NB4 (cell line): ENCODE measurements around the gene CDH4.

Source experiments
- DNase-seq: peaks from one replicate; pipeline ENCODE4 v3.0.0; 2010; ENCODE audit warnings: low read depth
- H3K4me3 ChIP-seq: one replicate; pipeline ENCODE4 v1.5.1; 2011; ENCODE audit warnings: mild to moderate bottlenecking, low read depth, low read length, moderate library complexity
- MYC ChIP-seq: IDR thresholded peaks from 2 replicates; pipeline ENCODE4 v1.6.1; 2011; ENCODE audit warnings: low read depth, low read length
- POLR2A ChIP-seq: IDR thresholded peaks from 2 replicates; pipeline ENCODE4 v1.6.1; 2011; ENCODE audit warnings: mild to moderate bottlenecking; ENCODE audit not compliant: insufficient read length; ENCODE audit errors: extremely low read depth
- TF ChIP-seq, protein P1 (sequence below): IDR thresholded peaks from one replicate; pipeline ENCODE4 v1.5.1; 2012; ENCODE audit warnings: low read depth, low read length
- TF ChIP-seq, protein P2 (sequence below): IDR thresholded peaks from 2 replicates; pipeline ENCODE4 v1.6.1; 2011; ENCODE audit warnings: low read depth, low read length

Gene CDH4

DNA sequence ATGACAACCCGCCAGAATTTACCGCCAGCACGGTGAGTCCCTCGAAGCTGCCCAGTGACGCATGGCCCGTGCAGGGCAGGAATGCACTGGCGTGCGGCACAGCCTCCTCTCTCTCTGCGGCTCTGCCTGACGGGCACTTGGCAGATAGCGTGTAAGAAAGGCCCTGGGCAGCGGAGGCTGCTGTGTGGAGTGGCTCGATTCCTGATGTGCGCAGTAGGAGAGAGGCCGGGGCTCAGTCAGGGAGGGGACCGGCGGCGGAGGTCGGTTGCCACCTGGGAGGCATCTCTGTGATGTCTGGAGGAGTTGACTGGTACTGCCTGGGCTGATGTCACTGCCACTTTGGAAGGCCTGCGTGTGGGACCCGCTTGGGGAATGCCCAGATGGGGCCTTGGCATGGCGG is 643.0 kb downstream of the CDH4 start:
- no peak overlapping the region for H3K4me3 ChIP-seq
- DNase-seq = no peak
- TF ChIP-seq POLR2A (no peak), MYC (no peak)
- TF ChIP-seq, protein P1, sequence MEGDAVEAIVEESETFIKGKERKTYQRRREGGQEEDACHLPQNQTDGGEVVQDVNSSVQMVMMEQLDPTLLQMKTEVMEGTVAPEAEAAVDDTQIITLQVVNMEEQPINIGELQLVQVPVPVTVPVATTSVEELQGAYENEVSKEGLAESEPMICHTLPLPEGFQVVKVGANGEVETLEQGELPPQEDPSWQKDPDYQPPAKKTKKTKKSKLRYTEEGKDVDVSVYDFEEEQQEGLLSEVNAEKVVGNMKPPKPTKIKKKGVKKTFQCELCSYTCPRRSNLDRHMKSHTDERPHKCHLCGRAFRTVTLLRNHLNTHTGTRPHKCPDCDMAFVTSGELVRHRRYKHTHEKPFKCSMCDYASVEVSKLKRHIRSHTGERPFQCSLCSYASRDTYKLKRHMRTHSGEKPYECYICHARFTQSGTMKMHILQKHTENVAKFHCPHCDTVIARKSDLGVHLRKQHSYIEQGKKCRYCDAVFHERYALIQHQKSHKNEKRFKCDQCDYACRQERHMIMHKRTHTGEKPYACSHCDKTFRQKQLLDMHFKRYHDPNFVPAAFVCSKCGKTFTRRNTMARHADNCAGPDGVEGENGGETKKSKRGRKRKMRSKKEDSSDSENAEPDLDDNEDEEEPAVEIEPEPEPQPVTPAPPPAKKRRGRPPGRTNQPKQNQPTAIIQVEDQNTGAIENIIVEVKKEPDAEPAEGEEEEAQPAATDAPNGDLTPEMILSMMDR = no peak
- TF ChIP-seq, protein P2, sequence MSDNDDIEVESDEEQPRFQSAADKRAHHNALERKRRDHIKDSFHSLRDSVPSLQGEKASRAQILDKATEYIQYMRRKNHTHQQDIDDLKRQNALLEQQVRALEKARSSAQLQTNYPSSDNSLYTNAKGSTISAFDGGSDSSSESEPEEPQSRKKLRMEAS = no peak

DNA sequence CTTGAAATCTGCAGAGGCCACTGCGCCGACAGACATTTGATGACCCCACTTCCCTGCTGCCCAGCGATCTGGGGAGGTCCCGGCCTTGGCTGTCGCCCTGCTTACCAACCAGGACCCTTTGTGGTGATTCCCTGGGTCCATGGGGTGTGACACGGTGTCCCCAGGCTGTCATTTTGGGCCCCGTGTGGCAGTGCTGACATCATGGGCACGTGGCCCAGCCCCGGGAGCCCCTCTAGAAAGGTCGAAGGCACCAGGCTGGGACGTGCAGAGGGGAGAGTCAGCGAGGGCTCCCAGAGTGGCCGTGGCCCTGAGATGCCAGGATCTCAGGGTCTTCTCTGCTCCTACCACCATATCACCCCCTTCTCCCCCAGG is 643.6 kb downstream of the CDH4 start:
- TF ChIP-seq, protein P2 = no peak
- no peak for TF ChIP-seq POLR2A
- TF ChIP-seq, protein P1 = no peak
- DNase-seq = no peak
- H3K4me3 ChIP-seq = no peak overlapping the region

DNA sequence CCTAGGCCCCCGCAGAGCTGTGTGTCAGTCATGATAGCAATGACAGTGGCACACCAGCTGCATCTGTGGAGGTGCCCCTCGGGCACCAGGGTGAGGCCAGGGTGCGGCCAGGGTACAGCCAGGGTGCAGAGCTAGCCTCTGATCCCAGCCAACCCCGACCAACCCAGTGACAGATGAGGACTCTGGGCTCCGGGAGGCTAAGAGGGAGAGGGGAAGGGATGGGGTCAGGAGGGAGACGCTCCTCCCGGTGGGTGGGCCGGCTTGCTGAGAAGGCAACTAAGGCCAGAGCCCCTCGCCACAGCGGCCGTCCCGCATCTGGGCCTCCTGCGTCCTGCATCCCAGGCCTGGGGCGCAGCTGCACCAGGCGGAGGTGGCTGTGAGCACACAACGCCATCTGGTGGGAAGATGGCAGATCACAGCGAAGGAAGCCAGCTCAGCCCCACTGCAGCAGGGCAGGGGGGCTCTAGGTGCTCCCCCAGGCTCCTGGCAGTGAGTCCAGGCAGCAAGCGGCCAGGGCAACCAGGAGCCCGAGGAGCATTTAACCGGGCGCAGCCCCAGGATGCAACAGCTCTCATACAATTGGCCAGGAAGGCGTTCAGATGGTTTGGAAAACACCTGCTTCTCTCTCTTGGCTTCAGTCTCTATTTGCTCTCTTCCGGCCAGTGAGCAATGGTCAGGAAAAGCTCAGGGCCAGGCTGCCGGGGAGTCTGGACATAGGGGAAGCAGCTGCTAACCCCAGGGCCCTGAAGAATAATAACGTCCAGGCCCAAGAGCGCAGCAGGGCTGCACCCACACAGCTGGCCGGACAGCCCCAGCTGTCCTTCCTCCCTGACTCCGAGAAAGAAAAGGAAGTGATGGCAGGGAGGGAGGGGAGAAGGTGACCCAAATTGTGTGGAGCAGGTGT is 644.2 kb downstream of the CDH4 start:
- no peak for TF ChIP-seq POLR2A
- TF ChIP-seq, protein P1 = peak; percentile 86

DNA sequence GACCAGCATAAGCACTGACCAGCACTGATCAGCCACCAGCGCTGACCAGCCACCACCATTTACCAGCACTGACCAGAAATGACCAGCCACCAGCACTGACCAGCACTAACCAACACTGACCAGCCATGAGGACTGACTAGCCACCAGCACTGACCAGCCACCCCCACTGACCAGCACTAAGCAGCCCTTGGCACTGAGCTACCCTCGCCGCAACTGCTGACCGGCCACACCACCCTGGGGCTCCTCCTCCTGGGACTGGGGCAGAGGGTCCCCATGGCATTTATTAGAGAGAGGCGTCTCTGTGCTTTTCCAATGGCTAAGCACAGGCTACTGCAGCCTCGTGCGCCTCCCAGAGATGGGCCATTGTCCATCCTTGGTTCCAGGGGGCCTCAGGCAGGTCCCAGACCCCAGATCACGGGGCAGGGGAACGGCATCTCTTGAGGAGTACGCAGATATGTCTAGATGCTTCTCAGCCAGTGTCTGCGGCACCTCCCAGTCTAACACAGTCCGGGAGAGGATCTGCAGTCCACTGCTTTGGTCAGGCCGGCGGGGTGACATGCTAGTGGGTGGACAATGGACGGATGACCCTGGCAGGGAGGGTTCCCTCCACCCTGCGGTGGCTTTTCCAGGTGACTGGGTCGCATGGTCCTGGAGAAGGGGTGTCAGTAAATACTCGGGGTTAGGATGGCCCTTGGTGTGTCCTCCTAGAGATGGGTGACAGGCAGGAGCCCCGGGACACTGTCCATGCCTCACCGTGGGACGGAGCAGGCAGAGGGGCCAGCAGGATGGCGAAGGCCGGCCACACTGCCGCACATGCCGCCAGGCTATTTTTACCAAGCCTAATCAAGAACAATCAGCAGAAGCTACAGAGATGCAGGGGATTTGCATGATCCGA is 645.6 kb downstream of the CDH4 start:
- H3K4me3 ChIP-seq = no peak overlapping the region
- TF ChIP-seq POLR2A (no peak), MYC (no peak)
- TF ChIP-seq, protein P2 = no peak
- TF ChIP-seq, protein P1 = no peak
- no peak for DNase-seq

More for the DNA sequence above, 644.2 kb downstream of the CDH4 start:
- no peak overlapping the region for H3K4me3 ChIP-seq
- peak; percentile 54 for DNase-seq

DNA sequence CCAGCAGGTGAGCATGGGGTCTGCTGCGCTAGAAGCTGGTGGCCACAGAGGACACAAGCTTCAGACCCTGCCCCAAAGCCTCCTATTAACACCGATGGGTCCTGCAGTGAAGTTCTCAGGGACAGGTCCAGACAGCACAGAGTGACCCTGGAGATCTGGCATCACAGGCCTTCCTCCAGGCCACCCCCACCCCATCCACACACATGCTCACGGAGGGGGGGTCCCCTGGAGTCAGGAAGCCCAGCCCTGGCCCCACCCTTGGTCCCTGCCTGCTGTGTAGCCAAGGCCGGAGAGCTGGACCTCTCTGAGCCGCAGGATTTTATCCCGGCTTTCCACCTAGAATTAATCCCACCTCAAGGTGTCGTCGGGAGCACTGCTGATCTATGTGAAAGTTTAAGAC is 646.3 kb downstream of the CDH4 start:
- no peak for TF ChIP-seq MYC
- TF ChIP-seq, protein P2 = no peak
- TF ChIP-seq POLR2A = no peak
- TF ChIP-seq, protein P1 = no peak
- H3K4me3 ChIP-seq = no peak overlapping the region
- no peak for DNase-seq
